ENCODE measurements around the gene FGD4.

DNA sequence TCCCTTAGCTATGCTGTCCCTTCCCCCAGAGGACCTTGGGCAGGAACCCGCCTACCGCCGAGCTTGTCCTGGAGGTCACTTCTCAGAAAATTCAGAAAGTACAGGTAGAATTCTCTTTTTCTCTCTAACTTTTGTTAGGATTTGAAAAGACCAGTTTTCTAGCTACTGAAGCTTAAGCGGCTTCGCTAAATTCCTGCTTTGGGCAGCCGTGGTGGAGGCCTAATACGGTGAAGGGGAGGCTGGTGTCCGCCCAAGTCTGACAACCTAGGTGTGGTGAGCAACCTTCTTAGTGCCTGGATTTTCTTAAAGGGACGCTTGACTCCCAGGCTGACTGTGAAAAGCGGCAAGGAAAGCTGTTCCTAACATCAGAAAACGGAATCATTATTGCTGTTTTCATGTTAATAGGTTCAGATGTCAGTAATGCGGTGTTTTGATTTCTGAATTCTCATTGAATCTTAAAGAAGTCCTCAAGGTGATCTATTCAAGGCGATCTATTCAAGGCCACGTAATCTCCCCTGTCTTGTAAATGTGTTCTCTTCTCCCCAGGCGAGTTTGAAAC lies 835 bp downstream of the FGD4 start:
- TF ChIP-seq POLR2A (IDR thresholded peaks at IDR 0.05) = no peak
- TF ChIP-seq, protein P1, sequence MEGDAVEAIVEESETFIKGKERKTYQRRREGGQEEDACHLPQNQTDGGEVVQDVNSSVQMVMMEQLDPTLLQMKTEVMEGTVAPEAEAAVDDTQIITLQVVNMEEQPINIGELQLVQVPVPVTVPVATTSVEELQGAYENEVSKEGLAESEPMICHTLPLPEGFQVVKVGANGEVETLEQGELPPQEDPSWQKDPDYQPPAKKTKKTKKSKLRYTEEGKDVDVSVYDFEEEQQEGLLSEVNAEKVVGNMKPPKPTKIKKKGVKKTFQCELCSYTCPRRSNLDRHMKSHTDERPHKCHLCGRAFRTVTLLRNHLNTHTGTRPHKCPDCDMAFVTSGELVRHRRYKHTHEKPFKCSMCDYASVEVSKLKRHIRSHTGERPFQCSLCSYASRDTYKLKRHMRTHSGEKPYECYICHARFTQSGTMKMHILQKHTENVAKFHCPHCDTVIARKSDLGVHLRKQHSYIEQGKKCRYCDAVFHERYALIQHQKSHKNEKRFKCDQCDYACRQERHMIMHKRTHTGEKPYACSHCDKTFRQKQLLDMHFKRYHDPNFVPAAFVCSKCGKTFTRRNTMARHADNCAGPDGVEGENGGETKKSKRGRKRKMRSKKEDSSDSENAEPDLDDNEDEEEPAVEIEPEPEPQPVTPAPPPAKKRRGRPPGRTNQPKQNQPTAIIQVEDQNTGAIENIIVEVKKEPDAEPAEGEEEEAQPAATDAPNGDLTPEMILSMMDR (IDR thresholded peaks at IDR 0.05) = no peak

All from prostate gland (tissue), 2 donors.